GM12864 (cell line): ENCODE results near the gene FNDC3B.

ENCODE experiments used
- DNase-seq: peaks from one replicate; pipeline ENCODE4 v3.0.0-alpha.2; 2011; ENCODE audit warnings: low read depth
- H3K4me3 ChIP-seq: 2 replicates; pipeline ENCODE4 v1.5.1; 2011; ENCODE audit warnings: mild to moderate bottlenecking, low read depth, low read length, control low read depth
- CTCF ChIP-seq: IDR thresholded peaks from 2 replicates; pipeline ENCODE4 v1.5.1; 2011; ENCODE audit warnings: low read depth, mild to moderate bottlenecking, moderate library complexity, low read length, control low read depth, inconsistent platforms; ENCODE audit errors: missing control alignments

The FNDC3B gene

GRCh38 chr3:172139528-172140276, 100.3 kb downstream of the FNDC3B start:
- H3K4me3 ChIP-seq = no peak overlapping the region
- no peak for DNase-seq

DNA sequence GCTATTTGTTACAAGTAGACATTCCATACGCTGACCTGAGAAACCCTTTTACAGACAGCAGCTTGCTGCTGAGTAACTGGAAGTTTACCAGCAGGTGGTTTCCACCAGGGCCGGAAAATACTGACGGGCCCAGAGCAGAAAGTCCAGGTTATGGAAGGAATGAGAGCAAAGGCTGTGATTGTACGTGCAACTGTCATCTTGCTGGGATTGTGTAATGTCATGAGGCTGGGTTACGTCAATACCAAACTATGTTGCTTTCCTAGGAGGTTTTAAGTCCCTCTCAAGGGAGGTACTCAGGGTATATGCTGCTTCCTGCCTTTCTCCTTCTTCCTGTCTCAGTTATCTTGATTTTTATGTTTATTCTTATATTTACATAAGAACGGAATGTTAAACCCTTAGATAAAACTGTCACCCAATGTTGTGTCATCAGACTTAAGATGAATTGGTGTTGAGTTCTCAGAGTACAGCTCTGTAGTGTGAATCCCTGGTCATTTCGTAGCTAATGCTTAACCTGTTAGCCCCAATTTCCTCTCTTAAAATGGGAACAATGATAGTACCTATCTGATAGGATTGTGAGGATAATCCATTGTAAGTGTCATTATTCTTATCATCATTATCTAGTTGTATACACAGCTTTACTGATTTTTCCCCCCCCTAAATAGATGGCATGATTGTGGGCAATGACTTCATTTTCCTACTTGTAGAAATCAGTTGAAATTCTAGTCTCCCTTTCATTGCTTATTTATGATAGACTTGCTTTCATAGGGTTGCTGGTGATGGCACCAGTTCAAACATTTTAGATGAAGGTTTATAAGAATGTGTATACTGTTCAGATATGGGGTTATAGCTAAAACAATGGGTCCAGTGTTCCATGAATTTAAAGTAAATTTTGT, 101.4 kb downstream of the FNDC3B start:
- no peak overlapping the region for H3K4me3 ChIP-seq
- no peak for TF ChIP-seq CTCF
- DNase-seq = no peak

More at GRCh38 chr3:172139528-172140276, 100.3 kb downstream of the FNDC3B start:
- no peak for TF ChIP-seq CTCF

DNA sequence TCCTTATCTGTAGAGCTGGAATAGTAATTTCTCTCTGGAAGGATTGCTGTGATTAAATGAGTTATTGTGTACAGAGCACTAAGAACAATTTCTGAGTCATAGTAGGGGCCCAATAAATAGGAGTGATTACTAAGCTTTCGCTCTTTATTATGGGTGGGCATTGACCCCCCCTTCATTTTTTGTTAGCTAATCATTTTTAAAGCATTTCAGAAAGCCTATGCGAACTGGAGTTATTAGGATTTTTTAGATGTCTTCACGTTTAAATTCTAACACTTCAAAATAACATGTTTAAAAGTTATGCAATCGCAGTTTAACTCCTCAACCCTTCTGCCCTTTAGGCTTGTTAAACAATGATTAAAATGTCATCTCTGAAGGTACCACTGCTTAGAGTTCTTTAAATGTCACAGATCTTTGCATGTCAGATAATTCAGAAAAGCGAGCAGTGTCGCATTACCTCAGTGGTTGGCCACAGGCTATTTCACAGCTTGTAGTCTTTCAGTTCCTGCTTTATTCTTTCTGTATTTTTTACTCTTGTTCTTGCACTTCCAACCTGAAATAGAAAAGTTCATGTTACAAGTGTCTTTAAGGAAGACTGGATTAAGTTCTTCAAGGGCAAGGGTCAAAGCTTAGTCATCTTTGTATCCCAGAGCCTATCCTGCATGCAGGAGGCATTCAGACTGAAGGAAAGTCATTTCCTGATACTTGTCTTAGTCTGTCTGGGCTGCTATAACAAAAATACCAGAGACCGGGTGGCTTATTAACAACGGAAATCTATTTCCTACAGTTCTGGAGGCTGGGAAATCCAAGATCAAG, 102.9 kb downstream of the FNDC3B start:
- no peak overlapping the region for H3K4me3 ChIP-seq
- peak; percentile 77 for DNase-seq

DNA sequence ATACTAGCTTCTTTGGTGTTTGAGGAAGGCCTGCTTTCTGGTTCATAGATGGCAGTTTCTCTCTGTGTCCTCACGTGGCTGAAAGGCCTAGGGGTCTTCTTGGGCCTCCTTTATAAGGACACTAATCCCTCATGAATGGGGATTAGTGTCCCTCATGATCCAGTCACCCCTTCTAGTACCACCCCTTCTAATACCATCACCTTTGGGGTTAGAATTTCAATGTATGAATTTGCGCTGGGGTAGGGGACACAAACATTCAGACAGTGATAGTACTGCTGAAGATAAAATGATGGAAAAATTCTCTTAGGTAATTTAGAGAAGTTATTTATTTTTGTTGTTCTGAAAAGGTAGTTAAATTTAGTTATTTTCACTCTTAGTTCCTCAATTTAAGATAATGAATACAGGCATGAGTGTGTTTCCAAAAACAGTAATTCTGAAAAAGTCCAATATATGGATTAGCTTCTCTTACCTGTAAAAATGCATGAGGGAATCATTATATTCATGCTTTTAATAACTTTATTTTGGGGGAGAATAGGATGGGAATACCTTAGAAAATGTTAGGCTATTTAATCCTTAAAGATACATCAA, 103.6 kb downstream of the FNDC3B start:
- TF ChIP-seq CTCF = no peak
- H3K4me3 ChIP-seq = no peak overlapping the region
- no peak for DNase-seq

More for the DNA sequence above, 102.9 kb downstream of the FNDC3B start:
- no peak for TF ChIP-seq CTCF

GRCh38 chr3:172143739-172144497, 104.5 kb downstream of the FNDC3B start:
- no peak for TF ChIP-seq CTCF
- no peak overlapping the region for H3K4me3 ChIP-seq
- DNase-seq = no peak

DNA sequence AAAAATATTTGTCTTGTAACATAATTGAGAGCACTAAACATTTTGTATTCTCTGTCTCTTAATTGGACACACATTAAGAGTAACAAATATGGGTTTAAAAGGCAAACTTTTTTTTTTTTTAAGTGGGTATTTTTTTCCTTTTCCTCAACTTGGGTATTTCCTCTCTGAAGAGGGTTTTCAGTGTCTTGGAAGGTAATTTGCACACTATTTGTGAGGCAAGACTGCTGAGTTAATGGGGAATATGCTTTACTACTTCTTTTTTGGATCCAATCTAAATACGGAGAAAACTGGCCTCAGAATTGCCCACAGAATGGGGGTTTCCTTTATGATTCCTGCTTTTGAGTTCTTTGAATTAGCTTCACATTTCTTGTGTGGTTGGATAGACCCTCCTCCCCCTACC, 105.2 kb downstream of the FNDC3B start:
- no peak for DNase-seq
- no peak for TF ChIP-seq CTCF
- H3K4me3 ChIP-seq = no peak overlapping the region
